ENCODE data around the gene LRRK1. TPM values are rescaled to one million over a fixed set of nuclear protein-coding genes. Genes with fewer than 3 reads are reported as not detected.

LRRK1 gene
- polyA plus RNA-seq, 1 of the 3 experiments (the other 2 are of a cell fraction), result 6.9 TPM

DNA sequence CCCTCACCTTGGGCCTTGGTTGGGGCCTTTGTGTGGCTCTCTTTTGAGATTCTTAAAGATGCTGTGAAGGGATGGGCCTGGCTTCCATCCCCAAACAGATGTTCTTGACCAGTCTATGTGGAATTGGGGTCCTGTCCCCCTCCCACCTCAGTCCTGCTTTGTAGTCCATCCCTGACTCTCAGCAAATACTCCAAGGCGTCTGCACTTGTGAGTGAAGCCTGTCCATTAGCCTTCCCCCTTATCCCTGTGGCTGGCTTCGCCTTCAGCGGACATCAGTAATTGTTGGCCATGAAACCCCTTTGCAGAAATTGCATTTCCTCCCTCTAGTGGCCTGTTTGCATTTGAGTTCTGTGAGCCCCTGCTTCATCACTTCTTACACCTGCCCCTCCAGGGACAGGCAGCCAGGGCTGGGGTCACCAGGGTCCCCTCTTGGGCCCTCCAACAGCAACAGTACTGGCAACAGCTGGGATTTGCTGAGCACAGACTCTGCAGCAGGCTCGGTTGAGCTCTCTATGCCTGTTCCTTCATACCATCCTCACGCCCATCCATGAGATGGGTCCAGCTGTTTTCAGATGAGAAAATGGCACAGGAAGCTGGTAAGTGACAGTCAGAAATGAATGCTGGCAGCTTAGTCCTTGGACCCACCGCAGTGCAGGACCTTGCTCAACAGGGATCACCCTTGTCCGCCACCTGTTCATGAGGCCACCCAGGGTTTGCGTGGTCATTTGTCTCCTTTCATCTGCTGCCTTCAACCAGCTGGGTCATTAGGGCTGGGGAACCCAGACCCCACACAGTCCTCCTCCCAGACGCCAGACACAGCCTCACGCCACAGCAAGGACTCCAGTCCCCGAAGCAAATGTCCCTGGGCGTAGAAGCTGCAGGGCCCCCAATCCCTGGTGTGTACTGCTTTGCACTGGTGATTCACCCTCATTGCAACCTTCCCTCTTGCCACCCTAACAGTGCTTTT is 8.9 kb upstream of the LRRK1 start:
- no peak overlapping the region for H3K9ac ChIP-seq
- no peak overlapping the region for H2AFZ ChIP-seq (ENCODE audit: low read depth)
- H3K4me3 ChIP-seq (ENCODE audit: low read depth in 2 of 2, low read length in 1 of 2), result no peak overlapping the region
- H3K27ac ChIP-seq (ENCODE audit: low read depth in 2 of 2, low read length in 1 of 2), result no peak overlapping the region; a peak in 1 of 4 replicates
- H3K4me1 ChIP-seq (ENCODE audit: control insufficient read depth in 1 of 2, insufficient read depth in 2 of 2, low read depth in 1 of 2, low read length in 1 of 2), result peaks cover 0 to 2% of the 10 kb centered on the region in 2 experiments; a peak in 1 of 4 replicates
- no peaks in the 10 kb centered on the region for H4K20me1 ChIP-seq (ENCODE audit: insufficient read depth)
- TF ChIP-seq JUND (IDR thresholded peaks at IDR 0.05) (no peak), RAD21 (IDR thresholded peaks at IDR 0.05; ENCODE audit: low read length) (peak; percentile 29), SMC3 (IDR thresholded peaks at IDR 0.05; ENCODE audit: low read depth, low read length) (peak; percentile 19; the same call in 1 of the 2 replicates)
- peaks cover 2 to 6% of the 10 kb centered on the region in 2 experiments for H3K36me3 ChIP-seq (replicated peaks in 1 of 2; ENCODE audit: control insufficient read depth in 1 of 2, insufficient read depth in 2 of 2, low read length in 1 of 2)
- no peak for DNase-seq
- H3F3A ChIP-seq (replicated peaks; ENCODE audit: insufficient read depth), result no peaks in the 10 kb centered on the region
- H3K9me2 ChIP-seq, result no peaks in the 10 kb centered on the region
- ChIA-PET CTCF (interaction anchor here (0.9 to 3.0 kb wide), 3 partner anchors 13 to 98 kb away, joined by 3 to 9 read pairs (median 3); no protein-coding TSS in a partner anchor), POLR2A (no interaction called here)
- H3K27me3 ChIP-seq (ENCODE audit: insufficient read depth), result no peaks in the 10 kb centered on the region
- WGBS (ENCODE audit: low lambda C conversion rate), result 87% methylated on average over 8 of the region's 12 CpGs
- no peaks in the 10 kb centered on the region for H3K79me2 ChIP-seq (ENCODE audit: insufficient read depth)
- no peak overlapping the region for H3K4me2 ChIP-seq
- H3K9me3 ChIP-seq, result peaks cover 5% of the 10 kb centered on the region

GRCh38 chr15:100911086-100911485 is 8.1 kb upstream of the LRRK1 start:
- WGBS (ENCODE audit: low lambda C conversion rate), result 91% methylated on average over 10 of the region's 10 CpGs
- peaks cover 5% of the 10 kb centered on the region for H3K9me3 ChIP-seq
- H3K4me3 ChIP-seq (ENCODE audit: low read depth in 2 of 2, low read length in 1 of 2), result no peak overlapping the region
- no peak overlapping the region for H3K9ac ChIP-seq
- no peak overlapping the region for H3K4me2 ChIP-seq
- peaks cover 2 to 6% of the 10 kb centered on the region in 2 experiments for H3K36me3 ChIP-seq (replicated peaks in 1 of 2; ENCODE audit: control insufficient read depth in 1 of 2, insufficient read depth in 2 of 2, low read length in 1 of 2)
- H3K27ac ChIP-seq (ENCODE audit: low read depth in 2 of 2, low read length in 1 of 2), result no peak overlapping the region
- POLR2A ChIA-PET, result no interaction called here
- no peaks in the 10 kb centered on the region for H3K9me2 ChIP-seq
- no peaks in the 10 kb centered on the region for H3K27me3 ChIP-seq (ENCODE audit: insufficient read depth)
- CTCF ChIA-PET, result interaction anchor here (0.9 to 3.0 kb wide), 3 partner anchors 13 to 97 kb away, joined by 3 to 9 read pairs (median 3); no protein-coding TSS in a partner anchor
- H3F3A ChIP-seq (replicated peaks; ENCODE audit: insufficient read depth), result no peaks in the 10 kb centered on the region
- H2AFZ ChIP-seq (ENCODE audit: low read depth), result no peak overlapping the region
- H3K4me1 ChIP-seq (ENCODE audit: control insufficient read depth in 1 of 2, insufficient read depth in 2 of 2, low read depth in 1 of 2, low read length in 1 of 2), result peaks cover 0 to 2% of the 10 kb centered on the region in 2 experiments; a peak in 1 of 4 replicates
- no peaks in the 10 kb centered on the region for H3K79me2 ChIP-seq (ENCODE audit: insufficient read depth)
- no peaks in the 10 kb centered on the region for H4K20me1 ChIP-seq (ENCODE audit: insufficient read depth)
- DNase-seq, result no peak
- TF ChIP-seq NFIC (IDR thresholded peaks at IDR 0.05; ENCODE audit: borderline replicate concordance) (no peak), MAX (IDR thresholded peaks at IDR 0.05; ENCODE audit: low read depth) (no peak), RXRA (IDR thresholded peaks at IDR 0.05; ENCODE audit: borderline replicate concordance, low read depth) (no peak), GATA2 (CRISPR knock-in tag; IDR thresholded peaks at IDR 0.05) (no peak), EP300 (IDR thresholded peaks at IDR 0.05; ENCODE audit: borderline replicate concordance in 1 of 2, low read depth in 1 of 2, low read length in 1 of 2) (no peak), POLR2AphosphoS5 (IDR thresholded peaks at IDR 0.05; ENCODE audit: low read depth, low read length) (no peak), GABPA (IDR thresholded peaks at IDR 0.05; ENCODE audit: low read depth) (no peak), RFX5 (IDR thresholded peaks at IDR 0.05; ENCODE audit: low read length) (no peak), CTCF (IDR thresholded peaks at IDR 0.05) (no peak), MEF2A (IDR thresholded peaks at IDR 0.05; ENCODE audit: borderline replicate concordance, low read depth) (no peak), ZBTB33 (IDR thresholded peaks at IDR 0.05; ENCODE audit: borderline replicate concordance, low read depth) (no peak), ELF1 (IDR thresholded peaks at IDR 0.05) (no peak), JUND (IDR thresholded peaks at IDR 0.05) (no peak), MXI1 (IDR thresholded peaks at IDR 0.05; ENCODE audit: low read depth, low read length) (no peak)
- TF ChIP-seq, protein P1, sequence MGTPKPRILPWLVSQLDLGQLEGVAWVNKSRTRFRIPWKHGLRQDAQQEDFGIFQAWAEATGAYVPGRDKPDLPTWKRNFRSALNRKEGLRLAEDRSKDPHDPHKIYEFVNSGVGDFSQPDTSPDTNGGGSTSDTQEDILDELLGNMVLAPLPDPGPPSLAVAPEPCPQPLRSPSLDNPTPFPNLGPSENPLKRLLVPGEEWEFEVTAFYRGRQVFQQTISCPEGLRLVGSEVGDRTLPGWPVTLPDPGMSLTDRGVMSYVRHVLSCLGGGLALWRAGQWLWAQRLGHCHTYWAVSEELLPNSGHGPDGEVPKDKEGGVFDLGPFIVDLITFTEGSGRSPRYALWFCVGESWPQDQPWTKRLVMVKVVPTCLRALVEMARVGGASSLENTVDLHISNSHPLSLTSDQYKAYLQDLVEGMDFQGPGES (IDR thresholded peaks at IDR 0.05; ENCODE audit: low read depth, low read length), result no peak
- TF ChIP-seq, protein P2, sequence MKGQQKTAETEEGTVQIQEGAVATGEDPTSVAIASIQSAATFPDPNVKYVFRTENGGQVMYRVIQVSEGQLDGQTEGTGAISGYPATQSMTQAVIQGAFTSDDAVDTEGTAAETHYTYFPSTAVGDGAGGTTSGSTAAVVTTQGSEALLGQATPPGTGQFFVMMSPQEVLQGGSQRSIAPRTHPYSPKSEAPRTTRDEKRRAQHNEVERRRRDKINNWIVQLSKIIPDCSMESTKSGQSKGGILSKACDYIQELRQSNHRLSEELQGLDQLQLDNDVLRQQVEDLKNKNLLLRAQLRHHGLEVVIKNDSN (IDR thresholded peaks at IDR 0.05; ENCODE audit: borderline replicate concordance, low read depth), result no peak
